Measurements from ENCODE around the gene OCA2.

- TF ChIP-seq EP300 (IDR thresholded peaks at IDR 0.05; ENCODE audit: borderline replicate concordance) (no peak), CREB1 (IDR thresholded peaks at IDR 0.05; ENCODE audit: low read depth) (no peak), YY1 (IDR thresholded peaks at IDR 0.05; ENCODE audit: low read depth) (no peak), USF1 (IDR thresholded peaks at IDR 0.05) (no peak), ZBTB7A (IDR thresholded peaks at IDR 0.05; ENCODE audit: low read depth) (no peak), TAF1 (IDR thresholded peaks at IDR 0.05; ENCODE audit: low read depth) (no peak), TEAD4 (IDR thresholded peaks at IDR 0.05) (no peak), TCF12 (IDR thresholded peaks at IDR 0.05; ENCODE audit: low read depth) (no peak), RAD21 (IDR thresholded peaks at IDR 0.05; ENCODE audit: low read depth) (no peak), REST (IDR thresholded peaks at IDR 0.05; ENCODE audit: low read depth) (no peak), EGR1 (IDR thresholded peaks at IDR 0.05) (no peak), NFIC (IDR thresholded peaks at IDR 0.05) (no peak)
These were observed 92.8 kb downstream of the OCA2 start for GRCh38 chr15:28006116-28006905.
